ENCODE results near the gene CRIP2. TPM values are rescaled to one million over a fixed set of nuclear protein-coding genes. Genes with fewer than 3 reads are reported as not detected.
A peak's percentile ranks its signal among the peaks of the same experiment; 100 is the strongest.

Gene CRIP2
- total and polyA plus RNA-seq, 9 of the 15 experiments (the other 6 are each of a cell fraction or from before 2014, with no cell fraction given) = 0.18 to 2.0 (median 0.69) TPM; not detected in 1

GRCh38 chr14:105484069-105484996 is 9.7 kb downstream of the CRIP2 start:
- peaks cover 12 to 95% of the 10 kb centered on the region in 2 experiments for H3K4me1 ChIP-seq (replicated peaks in 1 of 2; ENCODE audit: control insufficient read depth in 2 of 2, insufficient read depth in 2 of 2, low read length in 2 of 2)
- no peaks in the 10 kb centered on the region for H3K9me3 ChIP-seq (replicated peaks; ENCODE audit: control insufficient read depth, insufficient read depth, low read depth, low read length)
- intact Hi-C loops (cut with micrococcal nuclease) = no loop called here
- POLR2A ChIA-PET = interaction anchor here (0.5 kb wide), 1 partner anchor 10 kb away, joined by 3 read pairs; no protein-coding TSS in a partner anchor
- CTCF ChIA-PET (ENCODE audit: low intra/inter-chr PET ratio) = no interaction called here
- no peaks in the 10 kb centered on the region; the same call in 1 of the 2 replicates for H4K20me1 ChIP-seq (replicated peaks; ENCODE audit: control insufficient read depth, insufficient read depth, low read length)
- no peak overlapping the region for H3K4me2 ChIP-seq (ENCODE audit: insufficient read depth, low read length)
- no peaks in the 10 kb centered on the region for H3K79me2 ChIP-seq (ENCODE audit: control insufficient read depth, insufficient read depth, low read length)
- H2AFZ ChIP-seq (ENCODE audit: low read depth, low read length) = no peak overlapping the region
- in situ Hi-C loops (cut with MboI) = no loop called here
- H3K27me3 ChIP-seq (ENCODE audit: control insufficient read depth in 2 of 2, insufficient read depth in 2 of 2, low read length in 2 of 2) = no peaks in the 10 kb centered on the region; a peak in 1 of 5 replicates
- TF ChIP-seq, protein P1, sequence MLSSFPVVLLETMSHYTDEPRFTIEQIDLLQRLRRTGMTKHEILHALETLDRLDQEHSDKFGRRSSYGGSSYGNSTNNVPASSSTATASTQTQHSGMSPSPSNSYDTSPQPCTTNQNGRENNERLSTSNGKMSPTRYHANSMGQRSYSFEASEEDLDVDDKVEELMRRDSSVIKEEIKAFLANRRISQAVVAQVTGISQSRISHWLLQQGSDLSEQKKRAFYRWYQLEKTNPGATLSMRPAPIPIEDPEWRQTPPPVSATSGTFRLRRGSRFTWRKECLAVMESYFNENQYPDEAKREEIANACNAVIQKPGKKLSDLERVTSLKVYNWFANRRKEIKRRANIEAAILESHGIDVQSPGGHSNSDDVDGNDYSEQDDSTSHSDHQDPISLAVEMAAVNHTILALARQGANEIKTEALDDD (IDR thresholded peaks at IDR 0.05) = no peak
- peak; percentile 27; the same call in 1 of the 2 replicates for TF ChIP-seq RFX1 (IDR thresholded peaks at IDR 0.05)
- no TSS peak for BruUV-seq (replicated peaks)
- no peak overlapping the region for H3K4me3 ChIP-seq
- H3K27ac ChIP-seq (ENCODE audit: extremely low read depth, low read depth, low read length) = no peak overlapping the region
- no peaks in the 10 kb centered on the region for H3K9me1 ChIP-seq (ENCODE audit: control insufficient read depth, insufficient read depth, low read length)
- 48% methylated on average over 18 of the region's 20 CpGs for WGBS (ENCODE audit: insufficient coverage, low coverage, missing lambda C conversion rate)
- no peak for FAIRE-seq
- peak overlapping the region in 1 of 2 experiments; percentile 52; a peak in 2 of 4 replicates for H3K9ac ChIP-seq (ENCODE audit: insufficient read depth in 1 of 2, low read depth in 2 of 2, low read length in 2 of 2)
- no peak for DNase-seq (ENCODE audit: extremely low read depth in 1 of 4, low spot score in 3 of 4)
- no peaks in the 10 kb centered on the region for H3K36me3 ChIP-seq (ENCODE audit: control insufficient read depth, insufficient read depth, low read length)
- ATAC-seq = no peak
